GM23248 (cell line): ENCODE results near the gene MRPL24.

Experiments
- EZH2 ChIP-seq: fragments of 200-600 bp; sonication (generic); IDR thresholded peaks from 2 replicates; pipeline ENCODE4 v1.6.1; 2018; ENCODE audit warnings: antibody characterized with exemption, mild to moderate bottlenecking; ENCODE audit not compliant: insufficient read depth, poor library complexity, severe bottlenecking
- EZH2phosphoT487 ChIP-seq: fragments of 200-600 bp; sonication (generic); IDR thresholded peaks from 2 replicates; pipeline ENCODE4 v1.6.1; 2018; ENCODE audit warnings: antibody characterized with exemption, moderate library complexity, mild to moderate bottlenecking, low read depth; ENCODE audit not compliant: insufficient read depth

DNA sequence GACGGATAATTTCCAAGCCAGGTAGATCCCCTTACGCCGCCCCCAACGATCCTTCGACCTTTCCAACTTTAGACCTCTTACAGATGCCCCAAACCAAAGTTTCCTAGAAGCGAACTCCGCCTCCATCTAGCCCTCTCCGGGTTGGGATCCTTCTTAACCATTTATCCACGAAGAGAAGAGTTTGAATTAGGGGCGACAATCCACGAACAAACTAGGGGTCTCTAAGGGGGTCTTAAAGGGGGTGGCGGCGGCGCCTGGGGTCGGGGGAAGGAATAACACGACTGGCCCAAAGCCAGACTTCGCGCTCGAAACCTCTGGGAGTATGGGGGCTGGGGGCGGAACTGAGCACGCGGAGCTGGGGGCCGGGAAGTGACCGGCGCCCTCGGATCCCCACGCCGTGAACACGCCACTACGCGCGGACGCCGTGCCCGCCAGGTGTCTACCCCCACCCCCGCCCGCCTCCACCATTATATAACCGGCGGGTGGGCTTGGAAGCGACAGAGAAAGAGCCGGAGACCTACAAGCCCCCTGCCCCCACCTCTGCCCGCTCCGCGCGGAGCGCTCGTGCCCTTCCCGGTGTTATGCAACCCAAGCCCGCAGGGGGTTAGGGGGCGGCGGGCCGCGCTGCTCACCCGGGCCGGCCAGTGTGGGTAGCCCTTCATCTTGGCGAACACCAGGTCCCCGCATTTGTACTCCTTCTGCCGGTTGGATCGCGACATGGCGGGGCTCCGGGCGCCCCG lies 10.0 kb upstream of the MRPL24 start:
- no peak for TF ChIP-seq EZH2
- TF ChIP-seq EZH2phosphoT487, result no peak
